Left ventricle myocardium inferior (tissue), 1 donor: ENCODE data around the gene RNLS. TPM values are rescaled to one million over a fixed set of nuclear protein-coding genes. Genes with fewer than 3 reads are reported as not detected.

ENCODE experiments used
- DNase-seq: peaks from one replicate; pipeline ENCODE4 v3.0.0-alpha.2; 2020
- H3K27ac ChIP-seq: fragments of 200-600 bp; replicated peaks from 2 replicates; pipeline ENCODE4 v1.8.0; 2021
- H3K27me3 ChIP-seq: fragments of 200-600 bp; 2 replicates; pipeline ENCODE4 v1.8.0; 2021; ENCODE audit warnings: low read depth
- H3K36me3 ChIP-seq: fragments of 200-600 bp; 2 replicates; pipeline ENCODE4 v1.8.0; 2021
- H3K4me1 ChIP-seq: fragments of 200-600 bp; 2 replicates; pipeline ENCODE4 v1.8.0; 2021
- H3K4me3 ChIP-seq: fragments of 200-600 bp; 2 replicates; pipeline ENCODE4 v1.8.0; 2021; ENCODE audit warnings: mild to moderate bottlenecking, moderate library complexity
- H3K9me3 ChIP-seq: fragments of 200-600 bp; replicated peaks from 2 replicates; pipeline ENCODE4 v1.8.0; 2021
- intact Hi-C: fragments of 100-400 bp; cut with micrococcal nuclease; formaldehyde crosslinking; loops from one replicate; pipeline ENCODE4 v1.11.0; 2022
- total RNA-seq: library from RNA; stranded (reverse); fragmentation: NEBNext Ultra II Directional; extraction: Animal tissue kit (Norgen Biotek cat#: 25700); gene quantifications from one replicate; pipeline ENCODE4 v1.2.1, GENCODE V29; 2021
- TF ChIP-seq, protein P1 (sequence below): fragments of 200-600 bp; IDR thresholded peaks from 2 replicates; pipeline ENCODE4 v1.8.0; 2021; ENCODE audit warnings: antibody characterized with exemption, mild to moderate bottlenecking, borderline replicate concordance
- donor health status: DM: no; HTN: yes; CAD: no; lungs with severe emphysema.

RNLS gene
- total RNA-seq, 1 donor from 2014 or later = 14.3 TPM

DNA sequence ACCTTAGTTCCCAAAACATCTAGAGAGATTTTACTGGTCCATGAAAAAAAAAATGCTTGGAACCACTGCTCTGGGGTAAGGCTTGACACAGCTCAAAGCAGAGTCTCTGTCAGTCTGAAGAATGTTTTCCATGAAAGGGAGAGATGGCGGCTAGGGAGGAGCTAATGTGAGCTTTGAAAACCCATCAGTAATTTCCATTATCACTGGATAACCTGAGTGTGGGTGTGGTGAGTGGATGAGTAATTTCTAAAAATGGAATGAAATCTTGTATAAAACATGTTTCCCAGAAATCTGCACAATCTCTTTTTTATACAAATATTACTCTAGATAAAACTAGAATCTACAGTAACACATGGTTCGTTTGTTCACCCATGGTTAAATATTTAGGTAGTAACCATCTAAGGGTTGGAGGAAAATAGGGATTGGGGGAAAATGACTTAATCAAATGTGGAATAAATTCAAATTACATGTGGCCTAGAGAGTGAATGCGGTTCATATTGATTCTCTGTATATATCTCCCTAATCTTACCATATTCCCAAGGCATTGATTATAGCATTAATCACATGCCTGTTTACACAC, 289.4 kb downstream of the RNLS start:
- TF ChIP-seq, protein P1, sequence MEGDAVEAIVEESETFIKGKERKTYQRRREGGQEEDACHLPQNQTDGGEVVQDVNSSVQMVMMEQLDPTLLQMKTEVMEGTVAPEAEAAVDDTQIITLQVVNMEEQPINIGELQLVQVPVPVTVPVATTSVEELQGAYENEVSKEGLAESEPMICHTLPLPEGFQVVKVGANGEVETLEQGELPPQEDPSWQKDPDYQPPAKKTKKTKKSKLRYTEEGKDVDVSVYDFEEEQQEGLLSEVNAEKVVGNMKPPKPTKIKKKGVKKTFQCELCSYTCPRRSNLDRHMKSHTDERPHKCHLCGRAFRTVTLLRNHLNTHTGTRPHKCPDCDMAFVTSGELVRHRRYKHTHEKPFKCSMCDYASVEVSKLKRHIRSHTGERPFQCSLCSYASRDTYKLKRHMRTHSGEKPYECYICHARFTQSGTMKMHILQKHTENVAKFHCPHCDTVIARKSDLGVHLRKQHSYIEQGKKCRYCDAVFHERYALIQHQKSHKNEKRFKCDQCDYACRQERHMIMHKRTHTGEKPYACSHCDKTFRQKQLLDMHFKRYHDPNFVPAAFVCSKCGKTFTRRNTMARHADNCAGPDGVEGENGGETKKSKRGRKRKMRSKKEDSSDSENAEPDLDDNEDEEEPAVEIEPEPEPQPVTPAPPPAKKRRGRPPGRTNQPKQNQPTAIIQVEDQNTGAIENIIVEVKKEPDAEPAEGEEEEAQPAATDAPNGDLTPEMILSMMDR = no peak
- no peak overlapping the region for H3K27ac ChIP-seq
- DNase-seq = no peak
- no peaks in the 10 kb centered on the region for H3K9me3 ChIP-seq
- H3K4me3 ChIP-seq = no peak overlapping the region
- peaks cover 7% of the 10 kb centered on the region for H3K4me1 ChIP-seq
- intact Hi-C loops = no loop called here
- H3K36me3 ChIP-seq = no peaks in the 10 kb centered on the region
- no peaks in the 10 kb centered on the region for H3K27me3 ChIP-seq

DNA sequence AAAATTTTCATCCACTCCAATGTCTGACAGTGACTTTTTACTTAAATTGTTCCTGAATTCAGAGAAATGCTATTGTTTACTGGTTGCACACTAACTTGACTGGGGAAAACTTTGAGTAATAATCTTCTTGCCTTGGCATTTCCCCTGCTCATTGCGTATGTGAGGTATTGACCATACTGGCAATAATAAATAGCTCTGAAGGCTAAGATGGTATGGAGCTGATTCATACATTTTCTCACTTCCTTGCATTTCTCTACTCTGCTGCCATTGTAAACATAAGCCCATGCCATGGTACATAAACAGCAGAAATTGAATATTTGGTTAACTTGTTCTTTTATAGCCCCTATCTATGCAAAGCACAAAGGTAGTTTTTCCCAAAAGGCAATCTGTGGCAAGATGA, 290.0 kb downstream of the RNLS start:
- no peaks in the 10 kb centered on the region for H3K27me3 ChIP-seq
- no peaks in the 10 kb centered on the region for H3K9me3 ChIP-seq
- no peaks in the 10 kb centered on the region for H3K36me3 ChIP-seq
- TF ChIP-seq, protein P1 = no peak
- peaks cover 7% of the 10 kb centered on the region for H3K4me1 ChIP-seq
- H3K4me3 ChIP-seq = no peak overlapping the region
- DNase-seq = no peak
- H3K27ac ChIP-seq = no peak overlapping the region
- intact Hi-C loops = no loop called here

DNA sequence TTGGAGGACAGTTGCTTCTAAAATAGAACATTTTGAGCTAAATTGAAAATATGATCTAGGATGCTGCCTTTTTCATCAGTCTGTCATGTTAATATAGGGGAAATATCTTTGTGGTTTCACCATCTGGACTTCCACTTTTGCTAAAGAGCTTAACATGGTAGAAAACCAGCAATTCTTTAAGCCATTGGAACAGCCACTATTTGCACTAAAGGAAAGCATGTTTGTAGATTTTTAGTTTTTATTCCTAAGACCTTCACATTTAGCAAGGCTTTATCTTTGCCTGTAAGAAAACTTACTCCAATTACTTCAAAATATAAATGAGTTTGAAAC, 291.0 kb downstream of the RNLS start:
- intact Hi-C loops = no loop called here
- H3K4me3 ChIP-seq = no peak overlapping the region
- no peak for DNase-seq
- no peaks in the 10 kb centered on the region for H3K36me3 ChIP-seq
- H3K4me1 ChIP-seq = peaks cover 7% of the 10 kb centered on the region
- H3K9me3 ChIP-seq = no peaks in the 10 kb centered on the region
- TF ChIP-seq, protein P1 = no peak
- H3K27me3 ChIP-seq = no peaks in the 10 kb centered on the region
- no peak overlapping the region for H3K27ac ChIP-seq

DNA sequence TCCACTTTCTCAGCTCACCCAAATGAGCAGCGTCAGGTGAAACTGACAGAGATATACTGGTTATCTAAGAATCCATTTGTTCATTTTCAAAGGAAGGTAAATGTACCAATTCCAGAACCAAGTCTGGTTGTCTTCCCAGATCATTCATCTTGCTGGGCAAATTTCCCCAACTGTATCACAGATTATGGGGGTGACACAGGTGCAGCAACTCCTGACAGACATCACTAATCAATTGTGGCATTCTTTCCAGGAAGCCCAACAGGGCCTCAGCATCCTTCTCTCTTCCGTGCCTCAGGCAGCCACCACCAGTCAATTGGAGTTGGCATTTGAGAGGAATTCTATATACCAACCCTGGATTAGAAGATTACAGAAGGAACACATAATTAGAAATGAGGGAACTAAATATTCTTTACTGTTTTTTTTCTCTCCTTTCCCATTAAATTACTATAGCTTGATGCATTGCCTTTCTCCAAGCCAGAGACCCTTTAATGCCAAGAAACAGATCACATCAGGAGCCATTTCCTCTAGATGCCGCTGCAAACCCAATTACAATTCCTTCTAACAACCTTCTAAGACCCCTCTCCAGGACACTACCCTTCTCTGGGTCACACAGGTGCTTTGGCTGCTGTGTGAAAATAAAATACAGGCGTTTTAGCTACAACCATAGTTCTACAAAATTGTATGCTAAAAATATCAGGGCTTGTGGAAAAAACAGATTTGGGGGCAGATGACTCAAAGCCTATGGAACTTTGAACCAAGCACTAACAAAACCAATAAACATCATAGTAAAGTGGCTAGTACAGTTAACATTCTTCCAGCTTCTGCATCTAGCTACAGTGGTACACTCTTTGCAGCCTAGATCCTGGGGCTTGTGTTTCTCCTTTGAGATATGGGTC, 291.6 kb downstream of the RNLS start:
- no peaks in the 10 kb centered on the region for H3K36me3 ChIP-seq
- H3K27ac ChIP-seq = no peak overlapping the region
- no peak overlapping the region for H3K4me3 ChIP-seq
- TF ChIP-seq, protein P1 = no peak
- DNase-seq = no peak
- H3K27me3 ChIP-seq = no peaks in the 10 kb centered on the region
- H3K9me3 ChIP-seq = no peaks in the 10 kb centered on the region
- peaks cover 7% of the 10 kb centered on the region for H3K4me1 ChIP-seq
- intact Hi-C loops = no loop called here

DNA sequence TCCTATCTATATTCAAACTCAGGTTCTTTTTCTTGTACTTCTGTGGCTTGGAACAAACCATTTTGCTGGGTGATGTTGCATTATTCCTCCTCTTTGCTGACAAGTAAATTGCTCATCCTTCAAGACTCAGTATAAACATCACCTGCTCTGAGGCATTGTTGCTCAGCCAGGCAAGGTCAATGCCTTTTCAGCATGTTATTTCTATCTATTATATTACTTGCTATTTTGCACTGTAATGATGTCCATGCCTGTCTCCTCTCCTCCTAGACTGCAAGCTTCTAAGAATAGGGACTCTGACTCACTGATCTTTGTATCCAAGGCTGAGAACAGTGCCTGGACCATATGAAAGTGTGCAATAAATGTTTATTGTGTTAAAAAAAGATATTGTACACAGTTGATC, 293.8 kb downstream of the RNLS start:
- H3K9me3 ChIP-seq = no peaks in the 10 kb centered on the region
- H3K36me3 ChIP-seq = no peaks in the 10 kb centered on the region
- DNase-seq = no peak
- H3K4me1 ChIP-seq = peaks cover 7% of the 10 kb centered on the region
- no peaks in the 10 kb centered on the region for H3K27me3 ChIP-seq
- TF ChIP-seq, protein P1 = no peak
- intact Hi-C loops = no loop called here
- no peak overlapping the region for H3K4me3 ChIP-seq
- no peak overlapping the region for H3K27ac ChIP-seq
